ENCODE data around the gene SLC9A3.

SLC9A3 gene

GRCh38 chr5:538271-538771, 14.1 kb upstream of the SLC9A3 start:
- no peak for DNase-seq

- no peak for DNase-seq
Observed at GRCh38 chr5:537621-538071, 13.4 kb upstream of the SLC9A3 start.

- DNase-seq = no peak
Observed at GRCh38 chr5:537098-537497, 12.8 kb upstream of the SLC9A3 start.

GRCh38 chr5:535846-536698, 11.8 kb upstream of the SLC9A3 start:
- no peak for DNase-seq

GRCh38 chr5:534743-535671, 10.8 kb upstream of the SLC9A3 start:
- DNase-seq = no peak

- DNase-seq = no peak
Observed at GRCh38 chr5:533955-534742, 9.9 kb upstream of the SLC9A3 start.

GRCh38 chr5:533243-533954, 9.2 kb upstream of the SLC9A3 start:
- no peak for DNase-seq

GRCh38 chr5:532521-533242, 8.4 kb upstream of the SLC9A3 start:
- no peak for DNase-seq

GRCh38 chr5:531749-532315, 7.6 kb upstream of the SLC9A3 start:
- no peak for DNase-seq

GRCh38 chr5:531101-531748, 7.0 kb upstream of the SLC9A3 start:
- no peak for DNase-seq

- no peak for DNase-seq
Observed at GRCh38 chr5:530001-530955, 6.0 kb upstream of the SLC9A3 start.

- no peak for DNase-seq
Observed at GRCh38 chr5:528629-529511, 4.6 kb upstream of the SLC9A3 start.

- DNase-seq = no peak
Observed at GRCh38 chr5:527646-528628, 3.7 kb upstream of the SLC9A3 start.

GRCh38 chr5:526456-527088, 2.3 kb upstream of the SLC9A3 start:
- DNase-seq = no peak

GRCh38 chr5:525916-526315, 1.7 kb upstream of the SLC9A3 start:
- DNase-seq = no peak

All from NCI-H2081 treated with DMSO at 0.1 percent for 48 hours (cell line).